Measurements from ENCODE around the gene TMEM183A. TPM values are rescaled to one million over a fixed set of nuclear protein-coding genes. Genes with fewer than 3 reads are reported as not detected.
"Not testable (repeated sequence)": the region's sequence is repeated elsewhere in the genome, so short reads cannot be mapped to it uniquely, and the experiment has no call there.

Gene TMEM183A
- total RNA-seq, 4 donors from 2014 or later: 28.7 to 41.4 (median 30.6) TPM

DNA sequence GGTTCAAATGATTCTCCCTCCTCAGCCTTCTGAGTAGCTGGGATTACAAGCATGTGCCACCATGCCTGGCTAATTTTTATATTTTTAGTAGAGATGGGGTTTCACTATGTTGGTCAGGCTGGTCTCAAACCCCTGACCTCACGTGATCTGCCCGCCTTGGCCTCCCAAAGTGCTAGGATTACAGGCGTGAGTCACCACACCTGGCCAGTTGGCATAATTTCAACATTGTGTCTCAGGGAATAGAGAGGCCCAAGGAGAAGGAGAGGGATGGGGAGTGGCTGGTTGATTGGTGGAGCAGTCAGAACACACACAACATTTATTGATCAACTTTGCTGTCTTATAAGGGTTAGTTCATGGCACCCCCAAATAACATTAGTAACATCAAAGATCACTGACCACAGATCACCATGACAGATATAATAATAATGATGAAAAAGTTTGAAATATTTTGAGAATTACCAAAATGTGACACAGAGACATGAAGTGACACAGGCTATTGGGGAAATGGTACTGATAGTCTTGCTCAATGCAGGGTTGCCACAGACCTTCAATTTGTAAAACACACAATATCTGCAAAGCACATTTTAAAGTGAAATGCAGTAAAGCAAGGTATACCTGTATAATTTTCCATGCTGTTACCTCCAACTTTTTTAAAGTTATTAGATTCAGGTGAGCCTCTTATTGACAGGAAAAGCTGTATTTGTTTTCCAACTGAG lies 24.3 kb upstream of the TMEM183A start:
- intact Hi-C loops (cut with DNase I; ENCODE audit: low total_unique reads): no loop called here
- TF ChIP-seq POLR2A (IDR thresholded peaks at IDR 0.05): no peak
- TF ChIP-seq, protein P1, sequence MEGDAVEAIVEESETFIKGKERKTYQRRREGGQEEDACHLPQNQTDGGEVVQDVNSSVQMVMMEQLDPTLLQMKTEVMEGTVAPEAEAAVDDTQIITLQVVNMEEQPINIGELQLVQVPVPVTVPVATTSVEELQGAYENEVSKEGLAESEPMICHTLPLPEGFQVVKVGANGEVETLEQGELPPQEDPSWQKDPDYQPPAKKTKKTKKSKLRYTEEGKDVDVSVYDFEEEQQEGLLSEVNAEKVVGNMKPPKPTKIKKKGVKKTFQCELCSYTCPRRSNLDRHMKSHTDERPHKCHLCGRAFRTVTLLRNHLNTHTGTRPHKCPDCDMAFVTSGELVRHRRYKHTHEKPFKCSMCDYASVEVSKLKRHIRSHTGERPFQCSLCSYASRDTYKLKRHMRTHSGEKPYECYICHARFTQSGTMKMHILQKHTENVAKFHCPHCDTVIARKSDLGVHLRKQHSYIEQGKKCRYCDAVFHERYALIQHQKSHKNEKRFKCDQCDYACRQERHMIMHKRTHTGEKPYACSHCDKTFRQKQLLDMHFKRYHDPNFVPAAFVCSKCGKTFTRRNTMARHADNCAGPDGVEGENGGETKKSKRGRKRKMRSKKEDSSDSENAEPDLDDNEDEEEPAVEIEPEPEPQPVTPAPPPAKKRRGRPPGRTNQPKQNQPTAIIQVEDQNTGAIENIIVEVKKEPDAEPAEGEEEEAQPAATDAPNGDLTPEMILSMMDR (IDR thresholded peaks at IDR 0.05 in 4 of 5, conservative IDR thresholded peaks at IDR 0.05 in 1 of 5): no peak

DNA sequence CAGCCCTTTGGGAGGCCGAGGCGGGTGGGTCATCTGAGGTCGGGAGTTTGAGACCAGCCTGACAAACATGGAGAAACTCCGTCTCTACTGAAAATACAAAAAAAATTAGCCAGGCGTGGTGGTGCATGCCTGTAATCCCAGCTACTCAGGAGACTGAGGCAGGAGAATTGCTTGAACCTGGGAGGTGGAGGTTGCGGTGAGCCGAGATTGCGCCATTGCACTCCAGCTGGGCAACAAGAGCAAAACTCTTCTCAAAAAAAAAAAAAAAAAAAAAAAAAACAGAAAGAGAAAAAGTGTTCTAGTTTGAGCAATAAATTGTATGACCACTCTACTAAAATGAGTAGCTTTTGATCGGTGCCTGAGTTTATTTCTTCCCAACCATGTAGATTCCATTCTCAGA lies 21.1 kb upstream of the TMEM183A start:
- H3K4me3 ChIP-seq; DNase-seq; H3K36me3 ChIP-seq; H3K9me3 ChIP-seq; H3K4me1 ChIP-seq; intact Hi-C loops (cut with DNase I; ENCODE audit: low total_unique reads); H3K27me3 ChIP-seq; ATAC-seq; H3K27ac ChIP-seq: not testable (repeated sequence)
- in situ Hi-C loops (cut with MboI; ENCODE audit: low sequenced_read_pairs in 4 of 4): loop anchor here in 2 of 4 donors (25.0 kb wide), 1 partner anchor 224 kb away; no protein-coding TSS in a partner anchor

More for the DNA sequence above, 24.3 kb upstream of the TMEM183A start:
- Histone ChIP-seq H3K9me3 (no peaks in the 10 kb centered on the region), H3K36me3 (no peaks in the 10 kb centered on the region), H3K27me3 (no peaks in the 10 kb centered on the region), H3K4me3 (no peak overlapping the region), H3K27ac (no peak overlapping the region), H3K4me1 (no peaks in the 10 kb centered on the region)
- ATAC-seq: no peak
- in situ Hi-C loops (cut with MboI; ENCODE audit: low sequenced_read_pairs in 4 of 4): loop anchor here in 2 of 4 donors (25.0 kb wide), 1 partner anchor 221 kb away; no protein-coding TSS in a partner anchor
- DNase-seq: no peak

DNA sequence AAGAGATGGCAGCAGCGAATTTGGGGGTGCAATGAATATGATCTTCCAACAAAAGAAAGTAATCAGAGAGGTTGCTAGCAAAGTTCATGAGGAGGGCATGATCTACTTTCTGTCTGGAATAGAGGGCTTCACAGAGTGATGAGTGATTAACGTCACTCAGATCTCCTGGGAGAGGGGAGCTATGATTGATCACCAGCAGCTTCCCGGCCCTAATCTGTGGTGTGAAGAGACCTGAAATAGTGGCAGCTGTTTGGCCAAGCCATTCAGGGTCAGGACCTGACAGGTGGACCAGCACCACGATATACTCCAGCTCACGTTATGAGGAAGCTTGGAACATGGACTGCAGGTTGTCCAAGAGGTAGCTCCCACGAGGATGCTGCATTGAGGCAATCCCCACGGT lies 19.9 kb upstream of the TMEM183A start:
- Histone ChIP-seq H3K27ac (no peak overlapping the region), H3K36me3 (no peaks in the 10 kb centered on the region), H3K4me1 (no peaks in the 10 kb centered on the region), H3K27me3 (no peaks in the 10 kb centered on the region), H3K4me3 (no peak overlapping the region), H3K9me3 (no peaks in the 10 kb centered on the region)
- TF ChIP-seq, protein P1 (IDR thresholded peaks at IDR 0.05 in 4 of 5, conservative IDR thresholded peaks at IDR 0.05 in 1 of 5): no peak
- no peak for TF ChIP-seq POLR2A (IDR thresholded peaks at IDR 0.05)
- ATAC-seq: no peak
- DNase-seq: no peak
- intact Hi-C loops (cut with DNase I; ENCODE audit: low total_unique reads) (no loop called here), in situ Hi-C loops (cut with MboI; ENCODE audit: low sequenced_read_pairs in 4 of 4) (loop anchor here in 2 of 4 donors (25.0 kb wide), 1 partner anchor 225 kb away; no protein-coding TSS in a partner anchor)

DNA sequence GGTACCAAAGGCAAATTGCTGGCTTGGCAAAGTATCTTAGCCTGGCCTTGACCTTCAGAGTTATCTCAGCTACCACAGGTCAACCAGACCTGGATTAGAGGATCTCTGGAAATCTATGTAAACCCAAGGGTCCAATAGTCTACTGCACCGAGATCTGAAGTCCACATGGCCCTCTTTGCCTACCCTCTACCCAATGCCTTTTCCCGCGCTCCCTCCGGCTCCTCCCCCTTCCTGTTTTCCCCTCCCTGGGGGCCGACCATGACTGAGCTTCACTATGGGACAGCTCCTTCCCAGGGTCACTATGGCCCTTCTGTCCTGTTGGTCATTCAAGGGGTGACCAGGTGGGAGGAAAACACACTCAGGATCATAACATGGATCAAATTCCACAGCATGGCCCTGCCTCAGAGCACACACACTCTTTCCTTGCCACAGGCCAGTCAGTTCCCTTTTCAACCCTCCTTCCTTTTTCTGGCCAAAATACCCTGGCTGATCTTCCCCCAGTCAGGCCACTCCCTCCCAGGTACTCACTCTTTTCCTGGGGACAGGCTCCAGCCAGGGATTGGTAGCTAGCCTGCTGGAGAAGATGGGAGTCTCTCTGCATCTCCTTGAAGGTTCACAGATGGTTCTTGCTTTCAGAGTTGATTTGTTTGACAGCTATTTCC lies 19.1 kb upstream of the TMEM183A start:
- DNase-seq (no peak), ATAC-seq (no peak)
- H3K27ac ChIP-seq: no peak overlapping the region
- no peaks in the 10 kb centered on the region for H3K9me3 ChIP-seq
- no peaks in the 10 kb centered on the region for H3K4me1 ChIP-seq
- in situ Hi-C loops (cut with MboI; ENCODE audit: low sequenced_read_pairs in 4 of 4) (loop anchor here in 2 of 4 donors (25.0 kb wide), 1 partner anchor 226 kb away; no protein-coding TSS in a partner anchor), intact Hi-C loops (cut with DNase I; ENCODE audit: low total_unique reads) (no loop called here)
- no peak for TF ChIP-seq POLR2A (IDR thresholded peaks at IDR 0.05)
- TF ChIP-seq, protein P1 (IDR thresholded peaks at IDR 0.05 in 4 of 5, conservative IDR thresholded peaks at IDR 0.05 in 1 of 5): no peak
- no peaks in the 10 kb centered on the region for H3K36me3 ChIP-seq
- H3K27me3 ChIP-seq: no peaks in the 10 kb centered on the region
- H3K4me3 ChIP-seq: no peak overlapping the region

DNA sequence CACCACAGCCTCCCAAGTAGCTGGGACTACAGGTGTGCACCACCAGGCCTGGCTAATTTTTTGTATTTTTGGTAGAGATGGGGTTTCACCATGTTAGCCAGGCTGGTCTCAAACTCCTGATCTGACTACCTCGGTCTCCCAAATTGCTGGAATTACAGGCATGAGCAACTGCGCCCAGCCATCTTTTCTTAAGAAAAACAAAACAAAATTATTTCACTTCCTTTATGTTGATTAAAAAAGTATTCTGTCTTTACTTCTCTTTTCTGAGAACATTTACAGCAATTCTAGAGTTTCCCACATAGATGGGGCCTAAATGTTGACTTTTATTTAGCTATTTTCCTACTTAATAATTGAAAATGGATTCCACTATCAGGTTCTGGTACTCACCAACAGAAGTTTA lies 17.3 kb upstream of the TMEM183A start:
- Histone ChIP-seq H3K27ac (no peak overlapping the region), H3K27me3 (peaks cover 0 to 1% (median 0%) of the 10 kb centered on the region in 3 donors), H3K36me3 (no peaks in the 10 kb centered on the region), H3K4me3 (no peak overlapping the region), H3K9me3 (no peaks in the 10 kb centered on the region), H3K4me1 (no peaks in the 10 kb centered on the region)
- DNase-seq (no peak), ATAC-seq (no peak)
- in situ Hi-C loops (cut with MboI; ENCODE audit: low sequenced_read_pairs in 4 of 4) (loop anchor here in 3 of 4 donors (10.0 to 25.0 kb wide), 3 partner anchors 55 to 245 kb away; no protein-coding TSS in a partner anchor), intact Hi-C loops (cut with DNase I; ENCODE audit: low total_unique reads) (no loop called here)
- TF ChIP-seq POLR2A (IDR thresholded peaks at IDR 0.05): no peak
- TF ChIP-seq, protein P1 (IDR thresholded peaks at IDR 0.05 in 4 of 5, conservative IDR thresholded peaks at IDR 0.05 in 1 of 5): no peak
